Measurements from ENCODE around the gene SCRN2.

Gene SCRN2

DNA sequence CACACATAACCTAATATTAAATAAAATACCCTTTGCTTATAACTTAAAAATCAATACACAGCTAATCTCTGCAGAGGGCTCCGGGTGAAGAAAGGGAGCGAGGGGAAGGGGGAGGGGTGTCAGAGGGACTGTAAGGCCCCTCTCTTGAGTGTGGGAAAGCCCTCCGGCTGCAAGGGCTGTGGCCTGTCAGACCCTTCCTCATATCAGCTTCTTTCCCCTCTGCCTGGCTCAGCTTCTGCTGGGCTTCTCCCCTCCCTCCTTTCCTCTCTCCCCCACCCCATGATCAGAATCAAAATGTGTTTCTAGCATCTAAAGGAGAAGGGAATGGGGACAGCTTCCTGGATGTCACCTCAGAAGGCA lies 4.6 kb upstream of the SCRN2 start:
- no peak for TF ChIP-seq ZNF8 (CRISPR knock-in tag; IDR thresholded peaks at IDR 0.05)
- no peak for TF ChIP-seq ZNF565 (CRISPR knock-in tag; conservative IDR thresholded peaks at IDR 0.05; ENCODE audit: low read depth)
- ATAC-seq: no peak

DNA sequence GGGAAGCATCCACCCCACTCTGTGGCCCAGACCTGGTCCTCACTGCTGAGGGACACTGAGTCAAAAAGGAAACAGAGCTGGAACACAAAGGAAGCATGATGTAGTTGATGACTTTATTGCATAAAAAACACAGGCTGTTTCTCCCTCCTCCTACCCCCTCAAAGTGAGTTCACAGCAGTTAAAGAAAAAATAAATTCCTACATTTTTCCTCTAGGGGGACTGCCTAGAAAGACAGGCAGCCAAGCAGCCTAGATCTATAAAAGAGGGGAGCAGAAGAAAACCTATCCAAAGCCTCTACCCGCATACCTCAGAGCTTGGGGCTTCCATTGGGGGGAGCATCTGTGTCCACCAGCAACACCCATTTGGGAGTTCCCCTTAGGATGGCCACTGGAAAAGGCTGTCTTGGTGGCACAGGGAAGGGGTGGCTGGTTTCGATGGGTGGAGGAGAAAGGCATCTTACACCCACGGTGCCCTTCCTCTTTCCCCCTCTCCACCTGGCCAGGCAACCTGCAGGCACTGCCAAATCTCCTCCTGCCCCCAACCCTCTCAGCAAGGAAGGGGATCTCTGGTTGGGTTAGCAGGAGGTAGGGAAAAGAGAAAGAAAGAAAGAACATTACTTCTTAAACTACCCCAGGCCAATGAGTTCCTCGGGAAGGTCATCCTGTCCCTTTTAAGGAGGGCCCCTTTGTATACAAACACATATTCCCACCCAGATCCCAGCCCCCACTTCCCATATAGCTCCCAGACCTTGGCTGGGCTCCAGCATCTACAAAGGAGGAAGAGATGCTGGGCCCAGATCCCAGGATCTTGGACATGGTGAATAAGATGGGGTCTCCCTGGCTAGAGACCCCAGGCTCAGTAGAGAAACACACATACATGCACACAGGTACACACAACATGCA lies 4.0 kb upstream of the SCRN2 start:
- no peak for TF ChIP-seq ARNTL (CRISPR knock-in tag; IDR thresholded peaks at IDR 0.05; ENCODE audit: borderline replicate concordance, low read depth)
- TF ChIP-seq GLIS3 (CRISPR knock-in tag; IDR thresholded peaks at IDR 0.05): no peak
- no peak for TF ChIP-seq ZNF70 (CRISPR knock-in tag; IDR thresholded peaks at IDR 0.05)
- no peak for TF ChIP-seq PPARA (CRISPR knock-in tag; IDR thresholded peaks at IDR 0.05; ENCODE audit: borderline replicate concordance)
- TF ChIP-seq ZNF8 (CRISPR knock-in tag; IDR thresholded peaks at IDR 0.05): no peak
- TF ChIP-seq RARB (CRISPR knock-in tag; IDR thresholded peaks at IDR 0.05): no peak
- no peak for TF ChIP-seq OSR1 (CRISPR knock-in tag; IDR thresholded peaks at IDR 0.05)
- TF ChIP-seq, protein P1, sequence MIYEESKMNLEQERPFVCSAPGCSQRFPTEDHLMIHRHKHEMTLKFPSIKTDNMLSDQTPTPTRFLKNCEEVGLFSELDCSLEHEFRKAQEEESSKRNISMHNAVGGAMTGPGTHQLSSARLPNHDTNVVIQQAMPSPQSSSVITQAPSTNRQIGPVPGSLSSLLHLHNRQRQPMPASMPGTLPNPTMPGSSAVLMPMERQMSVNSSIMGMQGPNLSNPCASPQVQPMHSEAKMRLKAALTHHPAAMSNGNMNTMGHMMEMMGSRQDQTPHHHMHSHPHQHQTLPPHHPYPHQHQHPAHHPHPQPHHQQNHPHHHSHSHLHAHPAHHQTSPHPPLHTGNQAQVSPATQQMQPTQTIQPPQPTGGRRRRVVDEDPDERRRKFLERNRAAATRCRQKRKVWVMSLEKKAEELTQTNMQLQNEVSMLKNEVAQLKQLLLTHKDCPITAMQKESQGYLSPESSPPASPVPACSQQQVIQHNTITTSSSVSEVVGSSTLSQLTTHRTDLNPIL (CRISPR knock-in tag; IDR thresholded peaks at IDR 0.05; ENCODE audit: low read depth): no peak
- TF ChIP-seq ISL1 (CRISPR knock-in tag; IDR thresholded peaks at IDR 0.05): no peak
- TF ChIP-seq, protein P2, sequence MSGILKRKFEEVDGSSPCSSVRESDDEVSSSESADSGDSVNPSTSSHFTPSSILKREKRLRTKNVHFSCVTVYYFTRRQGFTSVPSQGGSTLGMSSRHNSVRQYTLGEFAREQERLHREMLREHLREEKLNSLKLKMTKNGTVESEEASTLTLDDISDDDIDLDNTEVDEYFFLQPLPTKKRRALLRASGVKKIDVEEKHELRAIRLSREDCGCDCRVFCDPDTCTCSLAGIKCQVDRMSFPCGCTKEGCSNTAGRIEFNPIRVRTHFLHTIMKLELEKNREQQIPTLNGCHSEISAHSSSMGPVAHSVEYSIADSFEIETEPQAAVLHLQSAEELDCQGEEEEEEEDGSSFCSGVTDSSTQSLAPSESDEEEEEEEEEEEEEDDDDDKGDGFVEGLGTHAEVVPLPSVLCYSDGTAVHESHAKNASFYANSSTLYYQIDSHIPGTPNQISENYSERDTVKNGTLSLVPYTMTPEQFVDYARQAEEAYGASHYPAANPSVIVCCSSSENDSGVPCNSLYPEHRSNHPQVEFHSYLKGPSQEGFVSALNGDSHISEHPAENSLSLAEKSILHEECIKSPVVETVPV (CRISPR knock-in tag; IDR thresholded peaks at IDR 0.05): no peak
- no peak for TF ChIP-seq ZC3H10 (CRISPR knock-in tag; IDR thresholded peaks at IDR 0.05)
- ATAC-seq: no peak

DNA sequence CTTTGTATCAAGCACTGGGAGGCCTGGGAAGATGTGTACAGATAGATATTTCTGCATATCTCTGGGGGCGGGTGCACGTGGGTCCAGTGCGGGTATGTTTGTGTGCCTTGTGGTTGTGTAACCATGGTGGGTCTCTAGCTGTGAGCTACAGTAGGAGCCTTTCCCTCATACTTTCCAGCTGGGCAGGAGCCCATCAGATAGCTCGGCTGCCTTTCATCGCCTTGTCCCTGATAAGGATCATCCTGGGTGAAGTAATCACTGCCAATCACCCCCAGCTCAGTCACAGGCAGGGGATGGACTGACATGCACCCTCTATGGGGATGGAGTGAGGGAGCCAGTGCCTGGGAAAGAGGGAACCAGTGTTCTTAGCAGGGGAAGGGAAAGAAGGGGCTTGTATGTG lies 3.2 kb upstream of the SCRN2 start:
- no peak for ATAC-seq
- no peak for TF ChIP-seq SNAI2 (CRISPR knock-in tag; IDR thresholded peaks at IDR 0.05)
- TF ChIP-seq, protein P2 (CRISPR knock-in tag; IDR thresholded peaks at IDR 0.05): no peak
- TF ChIP-seq ARNTL (CRISPR knock-in tag; IDR thresholded peaks at IDR 0.05; ENCODE audit: borderline replicate concordance, low read depth): no peak
- TF ChIP-seq, protein P3, sequence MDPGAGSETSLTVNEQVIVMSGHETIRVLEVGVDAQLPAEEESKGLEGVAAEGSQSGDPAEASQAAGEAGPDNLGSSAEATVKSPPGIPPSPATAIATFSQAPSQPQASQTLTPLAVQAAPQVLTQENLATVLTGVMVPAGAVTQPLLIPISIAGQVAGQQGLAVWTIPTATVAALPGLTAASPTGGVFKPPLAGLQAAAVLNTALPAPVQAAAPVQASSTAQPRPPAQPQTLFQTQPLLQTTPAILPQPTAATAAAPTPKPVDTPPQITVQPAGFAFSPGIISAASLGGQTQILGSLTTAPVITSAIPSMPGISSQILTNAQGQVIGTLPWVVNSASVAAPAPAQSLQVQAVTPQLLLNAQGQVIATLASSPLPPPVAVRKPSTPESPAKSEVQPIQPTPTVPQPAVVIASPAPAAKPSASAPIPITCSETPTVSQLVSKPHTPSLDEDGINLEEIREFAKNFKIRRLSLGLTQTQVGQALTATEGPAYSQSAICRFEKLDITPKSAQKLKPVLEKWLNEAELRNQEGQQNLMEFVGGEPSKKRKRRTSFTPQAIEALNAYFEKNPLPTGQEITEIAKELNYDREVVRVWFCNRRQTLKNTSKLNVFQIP (CRISPR knock-in tag; IDR thresholded peaks at IDR 0.05; ENCODE audit: borderline replicate concordance, low read depth): no peak
- no peak for TF ChIP-seq BACH2 (CRISPR knock-in tag; IDR thresholded peaks at IDR 0.05; ENCODE audit: borderline replicate concordance)
- no peak for TF ChIP-seq OSR1 (CRISPR knock-in tag; IDR thresholded peaks at IDR 0.05)
- TF ChIP-seq ZC3H10 (CRISPR knock-in tag; IDR thresholded peaks at IDR 0.05): no peak
- TF ChIP-seq, protein P4, sequence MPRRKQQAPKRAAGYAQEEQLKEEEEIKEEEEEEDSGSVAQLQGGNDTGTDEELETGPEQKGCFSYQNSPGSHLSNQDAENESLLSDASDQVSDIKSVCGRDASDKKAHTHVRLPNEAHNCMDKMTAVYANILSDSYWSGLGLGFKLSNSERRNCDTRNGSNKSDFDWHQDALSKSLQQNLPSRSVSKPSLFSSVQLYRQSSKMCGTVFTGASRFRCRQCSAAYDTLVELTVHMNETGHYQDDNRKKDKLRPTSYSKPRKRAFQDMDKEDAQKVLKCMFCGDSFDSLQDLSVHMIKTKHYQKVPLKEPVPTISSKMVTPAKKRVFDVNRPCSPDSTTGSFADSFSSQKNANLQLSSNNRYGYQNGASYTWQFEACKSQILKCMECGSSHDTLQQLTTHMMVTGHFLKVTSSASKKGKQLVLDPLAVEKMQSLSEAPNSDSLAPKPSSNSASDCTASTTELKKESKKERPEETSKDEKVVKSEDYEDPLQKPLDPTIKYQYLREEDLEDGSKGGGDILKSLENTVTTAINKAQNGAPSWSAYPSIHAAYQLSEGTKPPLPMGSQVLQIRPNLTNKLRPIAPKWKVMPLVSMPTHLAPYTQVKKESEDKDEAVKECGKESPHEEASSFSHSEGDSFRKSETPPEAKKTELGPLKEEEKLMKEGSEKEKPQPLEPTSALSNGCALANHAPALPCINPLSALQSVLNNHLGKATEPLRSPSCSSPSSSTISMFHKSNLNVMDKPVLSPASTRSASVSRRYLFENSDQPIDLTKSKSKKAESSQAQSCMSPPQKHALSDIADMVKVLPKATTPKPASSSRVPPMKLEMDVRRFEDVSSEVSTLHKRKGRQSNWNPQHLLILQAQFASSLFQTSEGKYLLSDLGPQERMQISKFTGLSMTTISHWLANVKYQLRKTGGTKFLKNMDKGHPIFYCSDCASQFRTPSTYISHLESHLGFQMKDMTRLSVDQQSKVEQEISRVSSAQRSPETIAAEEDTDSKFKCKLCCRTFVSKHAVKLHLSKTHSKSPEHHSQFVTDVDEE (CRISPR knock-in tag; IDR thresholded peaks at IDR 0.05): no peak
- TF ChIP-seq, protein P1 (CRISPR knock-in tag; IDR thresholded peaks at IDR 0.05; ENCODE audit: low read depth): no peak
- no peak for TF ChIP-seq TCF4 (CRISPR knock-in tag; IDR thresholded peaks at IDR 0.05; ENCODE audit: borderline replicate concordance)
- TF ChIP-seq ZNF565 (CRISPR knock-in tag; conservative IDR thresholded peaks at IDR 0.05; ENCODE audit: low read depth): no peak
- no peak for TF ChIP-seq PPARA (CRISPR knock-in tag; IDR thresholded peaks at IDR 0.05; ENCODE audit: borderline replicate concordance)
- no peak for TF ChIP-seq TOX (CRISPR knock-in tag; IDR thresholded peaks at IDR 0.05; ENCODE audit: borderline replicate concordance)
- TF ChIP-seq, protein P5, sequence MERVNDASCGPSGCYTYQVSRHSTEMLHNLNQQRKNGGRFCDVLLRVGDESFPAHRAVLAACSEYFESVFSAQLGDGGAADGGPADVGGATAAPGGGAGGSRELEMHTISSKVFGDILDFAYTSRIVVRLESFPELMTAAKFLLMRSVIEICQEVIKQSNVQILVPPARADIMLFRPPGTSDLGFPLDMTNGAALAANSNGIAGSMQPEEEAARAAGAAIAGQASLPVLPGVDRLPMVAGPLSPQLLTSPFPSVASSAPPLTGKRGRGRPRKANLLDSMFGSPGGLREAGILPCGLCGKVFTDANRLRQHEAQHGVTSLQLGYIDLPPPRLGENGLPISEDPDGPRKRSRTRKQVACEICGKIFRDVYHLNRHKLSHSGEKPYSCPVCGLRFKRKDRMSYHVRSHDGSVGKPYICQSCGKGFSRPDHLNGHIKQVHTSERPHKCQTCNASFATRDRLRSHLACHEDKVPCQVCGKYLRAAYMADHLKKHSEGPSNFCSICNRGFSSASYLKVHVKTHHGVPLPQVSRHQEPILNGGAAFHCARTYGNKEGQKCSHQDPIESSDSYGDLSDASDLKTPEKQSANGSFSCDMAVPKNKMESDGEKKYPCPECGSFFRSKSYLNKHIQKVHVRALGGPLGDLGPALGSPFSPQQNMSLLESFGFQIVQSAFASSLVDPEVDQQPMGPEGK (CRISPR knock-in tag; IDR thresholded peaks at IDR 0.05; ENCODE audit: borderline replicate concordance): no peak
- no peak for TF ChIP-seq RARB (CRISPR knock-in tag; IDR thresholded peaks at IDR 0.05)
- TF ChIP-seq ZNF8 (CRISPR knock-in tag; IDR thresholded peaks at IDR 0.05): no peak
- TF ChIP-seq ZNF70 (CRISPR knock-in tag; IDR thresholded peaks at IDR 0.05): no peak
- TF ChIP-seq ISL1 (CRISPR knock-in tag; IDR thresholded peaks at IDR 0.05): no peak

All from SK-N-SH treated with all-trans-retinoic acid at 6 μM for 48 hours (cell line).